ENCODE results near the gene RPL15.

GRCh38 chr3:23950293-23950692 is 33.4 kb downstream of the RPL15 start:
- TF ChIP-seq CTCF (IDR thresholded peaks at IDR 0.05) (no peak), EZH2 (IDR thresholded peaks at IDR 0.05) (no peak)
